Activated CD8-positive, alpha-beta memory T cell treated with anti-CD3 and anti-CD28 coated beads for 4 hours (primary cell): ENCODE data around the gene ATXN1.
"Not testable (repeated sequence)": the region's sequence is repeated elsewhere in the genome, so short reads cannot be mapped to it uniquely, and the experiment has no call there.

ENCODE experiments used
- DNase-seq, 2 donors: peaks; one replicate each; pipeline ENCODE4 v3.0.0-alpha.2; 2020; ENCODE audit warnings: low read depth in 2 of 2

Gene ATXN1

DNA sequence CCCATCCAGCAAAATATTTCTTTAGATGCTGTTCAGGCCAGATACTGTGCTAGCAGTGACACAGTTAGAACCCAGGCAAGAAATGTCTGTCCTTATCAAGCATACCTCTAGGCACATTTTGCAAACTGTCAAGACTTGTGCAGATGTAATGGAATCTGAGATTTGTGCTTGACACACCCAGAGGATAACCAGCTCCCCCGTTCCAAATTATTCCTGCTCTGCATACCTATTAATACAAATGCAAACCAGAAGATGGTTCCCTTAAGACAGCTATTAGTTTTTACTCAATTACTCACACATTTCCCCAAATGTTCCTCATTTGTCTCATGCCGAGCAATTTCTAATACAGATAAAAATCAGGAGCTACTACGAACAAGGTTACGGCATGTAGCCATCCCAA is 40.4 kb downstream of the ATXN1 start:
- DNase-seq: no peak

DNA sequence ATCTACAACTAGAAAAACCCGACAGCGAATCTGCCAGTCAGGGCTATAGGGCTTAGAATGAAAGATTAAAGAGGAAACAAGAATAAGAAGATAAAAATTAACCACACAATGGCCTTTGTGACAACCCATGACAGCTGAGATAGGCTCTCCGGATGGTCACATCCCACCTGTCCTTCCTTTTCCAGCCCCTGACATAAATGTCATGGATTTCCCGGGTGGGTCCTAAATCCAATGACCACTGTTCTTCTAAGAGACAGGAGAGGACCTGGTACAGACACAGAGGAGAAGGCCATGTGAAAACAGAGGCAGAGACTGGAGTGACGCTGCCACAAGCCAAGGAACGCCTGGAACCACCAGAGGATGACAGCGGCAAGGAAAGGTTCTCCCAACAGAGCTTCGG is 41.8 kb downstream of the ATXN1 start:
- no peak for DNase-seq

DNA sequence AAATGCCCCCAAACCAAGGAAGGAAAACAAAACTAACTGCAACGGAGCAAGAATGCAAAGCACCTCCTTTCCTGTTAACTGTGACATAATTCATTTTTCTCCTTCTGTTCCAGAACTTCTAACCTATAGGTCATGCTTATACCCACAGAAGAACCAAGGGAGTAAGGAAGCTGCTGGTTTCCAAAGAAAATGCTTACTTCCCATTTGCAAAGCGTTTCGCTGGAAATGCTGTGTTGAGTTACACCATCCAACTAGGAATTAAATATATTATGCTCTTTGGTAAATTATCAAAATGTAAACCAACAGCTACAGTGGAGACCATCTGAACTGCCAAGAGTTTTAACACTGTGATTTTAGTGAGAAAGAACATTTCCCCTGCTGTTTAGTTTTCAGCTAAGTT is 42.9 kb downstream of the ATXN1 start:
- DNase-seq: no peak

DNA sequence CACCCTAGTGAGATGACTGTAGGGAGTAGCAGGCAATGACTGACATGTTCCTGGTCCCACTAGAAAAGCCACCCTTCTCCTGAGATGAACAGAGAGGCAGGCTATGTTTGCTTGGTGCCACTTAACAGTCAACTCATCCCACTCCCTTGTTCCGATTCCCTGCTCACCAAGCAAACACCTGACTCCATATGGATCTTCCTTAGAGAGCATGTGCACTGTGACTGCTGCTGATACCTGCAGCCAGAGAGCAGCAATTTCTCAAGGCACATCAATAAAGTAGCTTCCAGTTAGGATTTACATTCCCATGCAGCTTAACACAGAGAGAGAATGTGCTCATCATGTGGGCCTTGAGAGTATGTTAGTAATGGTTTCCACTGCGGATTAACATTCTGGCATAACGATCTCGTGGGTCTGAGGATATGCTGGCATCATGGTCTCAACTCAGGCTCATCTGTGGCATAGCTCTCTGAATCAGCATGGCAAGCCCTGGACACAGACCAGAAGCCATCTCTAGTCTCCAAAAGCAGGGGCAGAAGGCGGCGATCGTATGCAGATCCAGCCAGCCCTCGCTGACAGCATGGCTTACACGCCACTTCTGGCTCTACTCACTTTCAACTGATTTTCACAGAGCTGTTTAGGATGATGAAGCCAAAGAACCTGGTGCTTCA is 43.9 kb downstream of the ATXN1 start:
- DNase-seq: no peak

DNA sequence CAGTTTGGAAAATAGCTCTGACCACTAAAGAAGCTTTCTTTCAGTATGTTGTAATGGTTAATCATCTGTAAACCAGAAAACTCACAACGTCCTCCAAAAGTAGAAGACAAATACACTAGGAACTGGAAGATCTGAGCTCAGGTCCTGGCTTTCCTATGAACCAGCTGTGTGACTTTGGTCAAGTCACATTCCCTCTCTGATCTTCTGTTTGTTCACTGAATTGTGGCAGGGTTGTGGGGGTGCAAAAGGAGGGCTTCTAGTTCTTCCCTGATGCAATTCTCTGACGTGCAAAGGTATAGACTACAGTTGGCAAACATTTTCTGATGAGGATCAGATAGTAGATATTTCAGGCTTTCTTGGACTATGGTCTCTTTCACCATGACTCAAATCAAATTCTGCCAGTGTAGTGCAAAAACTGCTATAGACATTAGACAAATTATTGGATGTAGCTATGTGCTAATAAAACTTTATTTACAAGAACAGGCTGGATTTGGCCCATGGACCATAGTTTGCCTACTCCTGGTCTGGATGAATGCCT is 44.9 kb downstream of the ATXN1 start:
- no peak for DNase-seq

DNA sequence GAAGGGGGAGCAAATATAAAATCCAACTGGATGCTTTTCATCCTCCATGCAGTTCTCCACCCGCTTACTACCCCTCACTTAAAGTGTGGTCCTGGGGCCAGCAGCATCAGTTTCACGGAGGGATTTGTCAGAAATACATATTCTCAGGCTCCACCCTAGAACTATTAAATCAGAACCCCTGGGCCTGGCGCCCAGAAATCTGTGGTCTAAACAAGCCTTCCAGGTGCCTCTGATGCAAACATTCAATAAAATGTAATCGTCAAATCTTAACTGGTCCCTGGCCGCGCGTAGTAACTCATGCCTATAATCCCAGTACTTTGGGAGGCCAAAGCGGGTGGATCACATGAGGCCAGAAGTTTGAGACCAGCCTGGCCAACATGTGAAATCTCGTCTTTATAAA is 47.7 kb downstream of the ATXN1 start:
- DNase-seq: no peak

DNA sequence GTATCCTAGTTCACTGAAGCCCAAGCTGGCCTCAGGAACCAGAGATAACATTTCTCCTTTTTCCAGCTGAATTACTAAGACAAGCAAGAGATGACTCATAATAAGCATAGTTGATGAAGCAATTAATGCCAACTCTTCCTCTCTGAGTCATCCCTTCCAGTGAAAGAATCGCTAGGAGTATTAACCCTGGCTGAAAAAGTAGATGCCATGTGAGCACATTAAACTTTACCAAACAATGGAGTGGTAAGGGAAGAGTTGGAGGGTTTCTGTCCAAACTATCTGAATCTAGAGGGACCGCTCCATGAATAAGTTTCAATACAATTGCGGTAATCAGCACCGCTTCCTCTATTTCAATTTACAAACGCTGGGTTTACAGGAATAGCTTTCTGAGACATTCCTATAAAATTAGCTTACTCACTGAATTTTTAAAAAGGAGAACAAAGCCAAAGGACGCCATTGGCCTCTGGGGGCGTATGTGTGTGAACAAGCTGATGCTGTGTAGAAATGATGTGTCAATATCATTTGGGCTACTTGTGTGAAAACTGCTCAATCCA is 48.3 kb downstream of the ATXN1 start:
- no peak for DNase-seq

DNA sequence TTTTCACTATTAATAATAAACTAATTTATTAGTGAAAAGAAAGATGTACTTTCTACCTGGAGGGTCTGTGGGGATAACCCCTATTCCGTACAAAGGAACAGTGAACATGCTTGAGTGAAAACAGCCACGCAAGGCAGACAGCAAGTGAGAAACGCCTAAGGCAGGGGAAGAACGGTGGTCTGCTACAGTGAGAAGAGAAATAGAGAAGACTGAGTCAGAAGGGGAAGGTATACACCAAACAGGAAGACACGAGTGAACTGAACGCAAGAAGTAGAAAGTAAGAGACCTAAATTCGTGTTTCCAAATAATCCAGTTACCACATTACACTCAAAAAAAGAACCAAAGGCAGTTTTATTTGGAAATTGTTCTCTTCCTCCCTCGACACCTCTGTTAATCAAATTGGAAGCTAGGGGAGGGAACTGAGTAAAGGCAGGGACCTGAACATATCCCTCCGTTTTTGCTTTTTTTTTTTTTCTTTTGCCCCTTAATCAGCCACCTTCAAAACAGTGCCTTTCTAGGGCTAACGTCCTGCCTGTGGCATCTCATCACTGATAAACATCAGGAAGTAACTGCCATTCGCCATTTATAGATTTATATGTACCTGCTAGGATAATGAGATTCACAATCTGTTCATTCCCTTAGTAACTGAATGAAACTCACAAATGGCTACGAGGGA is 48.9 kb downstream of the ATXN1 start:
- DNase-seq: no peak

DNA sequence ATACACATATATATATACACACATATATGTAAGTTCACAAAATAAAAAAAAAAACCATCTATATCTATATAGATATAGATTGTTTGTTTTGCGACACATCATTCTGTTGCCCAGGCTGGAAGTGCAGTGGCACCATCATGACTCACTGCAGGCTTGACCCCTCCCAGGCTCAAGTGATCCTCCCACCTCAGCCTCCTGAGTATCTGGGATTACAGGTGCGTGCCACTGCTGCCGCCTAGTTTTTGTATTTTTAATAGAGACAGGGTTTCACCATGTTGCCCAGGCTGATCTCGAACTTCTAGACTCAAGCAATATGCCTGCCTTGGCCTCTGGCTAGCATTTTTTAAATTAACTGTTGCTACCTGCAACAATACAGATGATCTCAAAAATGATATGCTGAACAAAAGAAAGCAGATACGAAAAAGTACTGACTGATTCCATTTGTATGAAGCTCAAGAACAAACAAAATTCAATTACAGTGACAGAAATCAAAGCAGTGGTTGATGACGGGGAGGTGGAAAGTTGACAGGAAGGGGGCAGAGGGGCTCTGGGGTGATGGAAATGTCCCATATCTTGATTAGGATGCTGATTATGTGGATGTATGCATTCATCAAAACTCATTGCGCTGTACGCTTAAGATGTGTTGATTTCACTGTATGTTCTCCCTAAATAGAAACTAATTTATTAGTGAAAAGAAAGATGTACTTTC is 49.6 kb downstream of the ATXN1 start:
- DNase-seq: no peak

DNA sequence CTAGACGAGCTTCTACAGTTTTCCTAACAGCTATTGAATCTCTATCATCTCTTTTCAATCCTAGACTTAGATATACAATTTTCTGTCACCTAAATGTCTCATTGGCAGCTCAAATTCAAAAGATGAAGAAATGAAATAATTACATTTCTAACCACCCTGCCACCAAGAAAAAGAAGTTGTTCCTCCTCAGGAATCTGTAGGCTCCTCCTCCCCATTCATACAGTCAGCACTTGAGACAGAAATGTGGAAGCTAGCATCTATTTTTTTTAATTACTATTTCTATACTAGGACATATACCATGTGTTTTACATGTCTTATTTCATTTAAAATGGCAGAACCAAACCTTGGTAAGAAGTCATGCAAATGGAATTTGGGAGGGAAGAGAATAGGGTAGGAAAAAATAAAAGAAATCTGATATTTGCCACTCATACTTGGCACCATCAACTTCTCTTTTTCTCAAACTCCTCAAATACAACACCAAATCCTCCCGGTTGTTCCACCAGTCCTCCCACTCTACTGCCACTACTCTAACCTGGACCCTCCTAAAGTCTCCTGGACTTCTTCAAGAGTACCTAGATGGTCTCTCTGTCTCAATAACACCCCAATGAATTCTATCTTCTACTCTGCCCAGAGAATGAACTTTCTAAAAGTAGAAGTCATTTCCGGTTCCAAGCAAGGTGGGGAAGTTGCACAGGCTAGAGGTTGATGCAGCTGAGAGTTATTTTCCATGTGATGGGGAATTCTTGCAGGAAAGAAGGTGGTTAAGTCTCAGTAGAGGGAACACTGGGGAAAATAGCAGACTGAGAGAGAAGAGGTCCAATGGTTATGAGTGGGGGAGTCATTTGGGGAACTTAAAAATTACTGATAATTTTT is 54.1 kb downstream of the ATXN1 start:
- no peak for DNase-seq

DNA sequence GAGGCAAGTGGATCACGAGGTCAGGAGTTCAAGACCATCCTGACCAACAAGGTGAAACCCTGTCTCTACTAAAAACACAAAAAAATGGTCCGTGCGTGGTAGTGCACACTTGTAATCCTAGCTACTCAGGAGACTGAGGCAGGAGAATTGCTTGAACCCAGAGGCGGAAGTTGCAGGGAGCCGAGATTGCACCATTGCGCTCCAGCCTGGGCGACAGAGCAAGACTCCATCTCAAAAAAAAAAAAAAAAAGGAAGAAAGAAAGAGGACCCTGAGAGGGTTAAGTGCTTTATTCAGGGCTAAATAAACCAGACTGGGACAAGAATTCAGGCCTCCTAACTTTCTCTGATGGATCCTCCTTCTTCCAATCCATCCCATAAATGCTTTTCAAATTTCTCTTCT is 54.8 kb downstream of the ATXN1 start:
- DNase-seq: not testable (repeated sequence)

DNA sequence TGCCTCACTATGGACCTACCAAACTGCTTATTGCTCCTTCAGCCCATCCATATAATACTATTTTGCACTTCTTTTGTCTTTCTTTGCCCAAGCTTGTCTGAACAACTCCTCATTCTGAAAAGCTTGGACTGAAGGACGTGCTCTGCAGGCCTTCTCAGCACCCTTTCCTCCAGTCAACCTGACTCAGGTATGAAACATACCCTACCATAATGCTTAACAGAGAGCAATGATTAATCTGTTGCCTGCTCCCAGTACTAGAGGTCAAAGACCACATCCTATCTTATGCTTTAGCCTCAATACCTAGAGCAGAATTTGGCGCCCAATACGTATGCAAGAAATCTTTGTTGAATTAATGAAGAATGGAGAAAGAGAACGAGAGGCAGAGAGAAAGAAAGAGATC is 55.2 kb downstream of the ATXN1 start:
- DNase-seq: no peak

DNA sequence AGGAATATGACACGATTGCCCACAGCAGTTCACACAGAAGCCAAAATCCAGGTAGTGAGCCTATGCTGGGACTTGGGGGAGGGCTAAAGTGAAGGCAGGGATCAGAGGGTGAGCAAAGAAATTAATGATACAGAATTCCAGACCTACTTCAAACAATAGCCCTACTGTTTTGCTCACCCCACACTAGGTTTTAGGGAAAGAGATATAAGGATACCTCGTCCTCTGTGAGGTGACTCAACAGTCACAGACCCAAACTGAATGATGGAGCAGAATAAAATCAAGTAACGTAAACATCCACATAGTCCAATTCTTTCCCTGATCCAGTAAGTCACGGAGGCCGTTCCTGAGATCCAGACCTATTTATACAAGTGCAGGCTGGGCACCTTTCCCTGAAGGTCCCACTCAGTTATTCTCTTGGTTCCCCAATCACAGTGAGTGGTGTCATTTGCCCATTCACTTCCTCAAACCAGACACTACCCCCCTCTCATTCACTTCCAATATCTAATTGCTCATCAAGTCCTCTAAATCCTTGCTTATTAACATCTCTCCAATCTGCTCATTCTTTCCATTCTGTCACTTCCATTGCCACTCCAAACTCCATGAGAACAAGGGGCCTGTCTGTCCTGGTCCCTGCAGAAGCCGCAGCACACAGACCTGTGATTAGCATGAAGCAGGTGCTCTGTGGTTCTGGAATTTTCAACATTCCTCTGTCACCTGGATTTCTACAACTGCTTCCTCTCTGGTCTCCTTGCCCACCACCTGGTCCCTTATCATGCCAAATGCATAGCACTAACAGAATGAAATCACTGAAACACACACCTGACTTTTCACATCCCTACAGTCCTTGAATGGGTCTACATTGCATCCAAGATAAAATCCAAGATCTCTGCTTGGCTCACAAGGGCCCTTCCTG is 55.9 kb downstream of the ATXN1 start:
- DNase-seq: no peak

DNA sequence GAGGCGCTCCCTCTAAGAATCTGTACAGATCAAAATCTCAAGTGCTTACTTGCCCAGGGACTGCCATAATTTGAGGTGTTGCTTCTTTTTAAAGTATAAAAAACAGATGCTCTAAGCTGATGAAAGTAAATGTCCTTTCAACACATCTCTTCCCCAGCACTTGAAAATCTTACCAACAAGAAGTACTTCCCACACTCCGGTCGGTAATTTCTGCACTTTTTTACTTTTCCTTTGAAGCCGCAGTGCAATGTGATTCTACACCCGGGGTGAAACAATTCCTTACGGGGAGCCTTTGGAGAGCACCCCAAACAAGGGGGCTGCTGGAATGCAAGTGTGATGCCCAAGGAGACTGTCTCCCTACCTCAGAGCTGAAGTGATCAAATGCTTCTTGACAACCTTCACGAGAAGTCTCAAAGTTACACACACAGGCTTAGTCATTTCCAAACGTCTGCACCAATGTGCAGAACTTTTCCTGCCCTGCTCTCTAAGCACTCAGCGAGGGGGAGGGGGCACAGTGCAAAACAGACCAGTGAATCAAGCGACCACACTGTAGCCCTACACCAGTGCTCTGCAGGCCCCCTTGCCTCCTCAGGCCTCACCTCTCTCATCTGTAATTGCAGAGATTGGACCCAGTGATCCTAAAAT is 56.7 kb downstream of the ATXN1 start:
- no peak for DNase-seq

DNA sequence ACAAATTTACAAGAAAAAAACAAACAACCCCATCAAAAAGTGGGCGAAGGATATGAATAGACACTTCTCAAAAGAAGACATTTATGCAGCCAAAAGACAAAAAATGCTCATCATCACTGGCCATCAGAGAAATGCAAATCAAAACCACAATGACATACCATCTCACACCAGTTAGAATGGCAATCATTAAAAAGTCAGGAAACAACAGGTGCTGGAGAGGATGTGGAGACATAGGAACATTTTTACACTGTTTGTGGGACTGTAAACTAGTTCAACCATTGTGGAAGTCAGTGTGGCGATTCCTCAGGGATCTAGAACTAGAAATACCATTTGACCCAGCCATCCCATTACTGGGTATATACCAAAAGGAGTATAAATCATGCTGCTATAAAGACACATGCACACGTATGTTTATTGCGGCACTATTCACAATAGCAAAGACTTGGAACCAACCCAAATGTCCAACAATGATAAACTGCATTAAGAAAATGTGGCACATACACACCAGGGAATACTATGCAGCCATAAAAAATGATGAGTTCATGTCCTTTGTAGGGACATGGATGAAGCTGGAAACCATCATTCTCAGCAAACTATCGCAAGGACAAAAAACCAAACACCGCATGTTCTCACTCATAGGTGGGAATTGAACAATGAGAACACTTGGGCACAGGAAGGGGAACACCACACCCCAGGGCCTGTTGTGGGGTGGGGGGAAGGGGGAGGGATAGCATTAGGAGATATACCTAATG is 58.5 kb downstream of the ATXN1 start:
- not testable (repeated sequence) for DNase-seq

DNA sequence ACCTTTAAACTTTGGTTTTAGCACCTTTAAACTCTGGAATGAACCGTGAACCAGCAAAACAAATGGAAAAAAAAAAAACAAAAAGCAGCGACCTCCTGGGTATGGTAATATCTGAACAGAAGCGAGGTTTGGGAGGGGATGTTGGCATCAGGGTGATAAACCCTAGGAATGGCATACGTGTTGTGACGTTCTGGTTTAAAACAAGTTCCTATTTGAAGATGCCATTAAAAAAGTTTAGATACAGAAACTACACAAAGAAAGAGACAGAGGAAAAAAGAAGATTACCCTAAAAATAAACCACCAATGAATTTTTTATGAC is 60.4 kb downstream of the ATXN1 start:
- DNase-seq: no peak

DNA sequence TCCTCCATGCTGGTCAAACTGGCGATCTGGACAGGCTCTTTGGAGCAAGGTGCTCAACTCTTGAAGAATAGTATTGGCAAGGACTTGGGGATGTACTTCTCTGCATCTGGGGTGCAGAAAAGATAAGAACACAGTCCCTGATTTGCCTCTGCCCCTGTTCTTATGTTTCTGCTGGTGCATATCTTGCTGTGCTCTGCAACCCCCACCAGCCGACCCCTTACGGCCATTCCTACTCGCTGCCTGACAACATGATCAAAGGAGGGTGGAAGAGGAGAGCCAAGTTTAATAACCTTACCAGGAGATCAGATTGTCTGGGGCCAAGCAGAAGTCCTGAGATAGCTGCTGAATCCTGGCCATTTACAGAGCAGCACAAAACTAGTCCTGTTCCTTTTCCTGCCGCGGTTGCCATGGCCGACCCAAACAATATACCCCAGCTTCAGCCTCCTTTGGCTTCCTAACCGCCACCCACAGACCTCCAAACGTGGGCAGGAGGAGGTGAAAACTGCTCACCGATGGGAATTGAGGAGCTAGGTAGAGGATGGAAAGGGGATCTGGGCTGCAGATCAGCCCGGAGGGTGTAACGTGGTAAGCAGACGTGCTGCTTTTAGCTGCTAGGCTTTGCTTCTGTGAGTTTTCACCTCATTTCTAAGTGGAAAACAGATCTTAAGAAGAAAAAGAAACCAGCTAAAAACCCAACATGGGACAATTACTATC is 60.9 kb downstream of the ATXN1 start:
- DNase-seq: no peak

DNA sequence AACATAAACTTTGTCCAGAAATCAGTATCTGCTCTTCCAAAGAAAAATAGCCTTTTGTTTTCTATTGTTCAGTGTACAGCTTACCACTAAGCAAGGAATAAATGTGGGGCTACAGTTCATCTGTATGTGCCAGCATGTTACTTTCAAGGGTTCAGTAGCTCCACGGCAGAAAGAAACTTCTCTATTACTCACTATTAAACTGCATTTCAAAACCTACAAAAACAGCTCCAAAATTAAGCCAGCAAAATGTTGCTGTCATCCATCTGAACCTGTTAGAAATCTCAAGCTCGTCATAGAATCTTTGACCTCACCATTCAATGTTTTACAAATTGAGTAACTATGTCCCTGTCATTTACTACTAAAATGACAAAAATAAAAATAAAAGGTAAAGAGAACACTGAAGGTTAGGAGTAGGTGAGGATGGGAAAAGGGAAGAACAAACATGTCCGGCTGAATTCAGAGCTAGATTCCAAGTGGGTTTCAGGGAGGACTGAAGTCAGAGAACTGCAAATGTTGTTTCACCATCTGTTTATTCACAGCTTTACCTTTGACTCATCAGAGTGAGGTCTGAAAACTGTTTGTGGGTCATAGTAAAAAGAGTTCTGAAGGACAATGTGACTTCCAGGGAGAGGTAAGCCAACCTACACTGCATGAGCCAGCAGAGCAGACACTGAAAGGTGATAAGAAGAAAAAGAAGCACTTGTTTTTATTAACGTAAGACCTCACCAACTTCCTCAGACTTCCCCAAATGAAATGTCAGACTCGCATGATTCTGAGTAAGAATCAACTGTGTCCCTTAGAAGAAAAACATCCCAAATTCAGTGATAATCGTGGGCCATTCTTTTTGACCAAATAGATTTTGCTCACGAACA is 62.0 kb downstream of the ATXN1 start:
- DNase-seq: no peak
